Erythroblast (primary cell): ENCODE measurements around the gene CZIB.

Source experiments
- GATA1 ChIP-seq: IDR thresholded peaks from 2 replicates; pipeline ENCODE4 v1.6.1; 2011; ENCODE audit warnings: low read depth, mild to moderate bottlenecking, control low read depth, low read length, moderate library complexity
- POLR2A ChIP-seq: IDR thresholded peaks from 2 replicates; pipeline ENCODE4 v1.6.1; 2011; ENCODE audit warnings: mild to moderate bottlenecking, low read length

DNA sequence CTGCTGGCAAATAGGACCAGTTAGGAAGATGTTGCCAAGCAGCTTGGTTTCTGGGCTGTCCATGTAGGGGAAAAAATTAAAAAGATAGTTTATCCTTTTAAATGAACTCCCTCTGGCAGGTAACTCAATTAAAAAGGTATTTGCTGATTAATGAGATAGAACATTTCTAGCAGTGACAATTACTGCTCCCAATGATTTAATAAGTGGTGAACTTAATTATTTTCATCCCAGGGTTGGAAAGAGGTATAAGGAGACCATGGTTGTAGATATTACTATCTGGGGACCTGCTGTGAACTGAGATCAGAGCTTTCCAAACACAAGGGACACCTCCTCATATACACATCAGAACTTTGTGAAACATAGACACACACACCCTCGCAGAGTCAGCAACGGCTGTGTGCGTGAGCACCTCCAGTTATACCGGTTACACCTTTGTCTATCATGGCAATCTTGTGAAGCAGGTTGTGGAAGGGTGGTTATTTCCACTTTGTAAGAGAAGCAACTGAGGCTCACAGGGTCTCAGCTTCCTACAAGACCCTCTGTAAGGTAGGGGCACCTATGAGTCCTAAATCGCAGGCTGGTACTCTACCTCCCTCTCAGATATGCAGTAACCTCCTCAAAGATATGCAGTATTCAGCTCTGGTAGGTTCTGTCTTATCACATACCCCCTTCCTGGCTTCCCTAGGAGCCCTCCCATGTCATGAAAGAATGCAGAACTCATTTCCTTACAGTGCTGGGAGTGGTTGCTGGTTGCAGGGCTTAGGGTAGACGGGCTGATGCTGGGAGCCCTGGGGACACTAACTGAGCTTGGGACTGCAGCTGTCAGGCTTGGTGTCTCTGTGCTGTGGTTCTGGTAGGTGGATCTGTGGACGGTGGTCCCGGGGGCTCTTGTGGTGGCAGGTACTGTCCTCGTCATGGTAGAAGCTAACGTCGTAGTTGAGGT is 36.3 kb upstream of the CZIB start:
- TF ChIP-seq POLR2A (no peak), GATA1 (no peak)
